ENCODE measurements around the gene GMDS. TPM values are rescaled to one million over a fixed set of nuclear protein-coding genes. Genes with fewer than 3 reads are reported as not detected.

GMDS gene
- total RNA-seq, 3 donors from 2014 or later (not counting 1 experiment from before 2014, with no cell fraction given) = 23.6 to 31.0 (median 26.4) TPM

DNA sequence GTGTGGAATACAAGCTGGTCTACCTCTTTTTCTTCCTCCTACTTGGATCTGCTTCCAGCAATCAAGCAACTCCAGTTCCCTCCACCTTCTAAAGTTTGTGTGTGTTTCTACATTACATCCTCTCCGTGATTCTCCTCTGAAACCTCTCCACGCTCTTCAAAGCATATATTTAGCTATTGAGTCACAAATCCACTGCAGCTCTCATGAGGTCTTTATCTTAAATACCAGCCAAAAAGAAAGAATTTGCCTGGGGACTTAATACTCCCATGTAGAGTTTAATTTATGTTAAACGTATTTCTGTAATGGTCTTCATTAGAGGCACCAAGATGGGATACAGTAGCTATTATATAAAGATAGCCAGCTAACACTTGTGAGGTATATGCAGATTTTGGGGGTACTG lies 557.0 kb downstream of the GMDS start:
- DNase-seq (no peak), ATAC-seq (no peak)
- H3K36me3 Mint-ChIP-seq = no peaks in the 10 kb centered on the region
- Histone ChIP-seq H3K36me3 (ENCODE audit: control insufficient read depth, insufficient read depth, low read length) (no peaks in the 10 kb centered on the region), H3K27me3 (ENCODE audit: control insufficient read depth, insufficient read depth, low read length) (no peaks in the 10 kb centered on the region), H3K4me3 (ENCODE audit: low read length) (no peak overlapping the region), H3K9me3 (ENCODE audit: control insufficient read depth, insufficient read depth, low read length) (no peaks in the 10 kb centered on the region), H3K4me1 (ENCODE audit: control insufficient read depth, insufficient read depth, low read length) (no peaks in the 10 kb centered on the region), H3K27ac (ENCODE audit: low read length) (no peak overlapping the region)
- H3K27me3 Mint-ChIP-seq (ENCODE audit: low read depth in 2 of 2) = no peaks in the 10 kb centered on the region
- H3K4me3 Mint-ChIP-seq = no peak overlapping the region
- H3K9me3 Mint-ChIP-seq = no peaks in the 10 kb centered on the region
- 100% methylated on average over 2 of the region's 3 CpGs for WGBS (ENCODE audit: insufficient coverage)
- intact Hi-C loops (cut with micrococcal nuclease) = no loop called here
- H3K27ac Mint-ChIP-seq = no peak overlapping the region
- TF ChIP-seq, protein P1, sequence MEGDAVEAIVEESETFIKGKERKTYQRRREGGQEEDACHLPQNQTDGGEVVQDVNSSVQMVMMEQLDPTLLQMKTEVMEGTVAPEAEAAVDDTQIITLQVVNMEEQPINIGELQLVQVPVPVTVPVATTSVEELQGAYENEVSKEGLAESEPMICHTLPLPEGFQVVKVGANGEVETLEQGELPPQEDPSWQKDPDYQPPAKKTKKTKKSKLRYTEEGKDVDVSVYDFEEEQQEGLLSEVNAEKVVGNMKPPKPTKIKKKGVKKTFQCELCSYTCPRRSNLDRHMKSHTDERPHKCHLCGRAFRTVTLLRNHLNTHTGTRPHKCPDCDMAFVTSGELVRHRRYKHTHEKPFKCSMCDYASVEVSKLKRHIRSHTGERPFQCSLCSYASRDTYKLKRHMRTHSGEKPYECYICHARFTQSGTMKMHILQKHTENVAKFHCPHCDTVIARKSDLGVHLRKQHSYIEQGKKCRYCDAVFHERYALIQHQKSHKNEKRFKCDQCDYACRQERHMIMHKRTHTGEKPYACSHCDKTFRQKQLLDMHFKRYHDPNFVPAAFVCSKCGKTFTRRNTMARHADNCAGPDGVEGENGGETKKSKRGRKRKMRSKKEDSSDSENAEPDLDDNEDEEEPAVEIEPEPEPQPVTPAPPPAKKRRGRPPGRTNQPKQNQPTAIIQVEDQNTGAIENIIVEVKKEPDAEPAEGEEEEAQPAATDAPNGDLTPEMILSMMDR (IDR thresholded peaks at IDR 0.05) = no peak
- no peaks in the 10 kb centered on the region for H3K4me1 Mint-ChIP-seq

DNA sequence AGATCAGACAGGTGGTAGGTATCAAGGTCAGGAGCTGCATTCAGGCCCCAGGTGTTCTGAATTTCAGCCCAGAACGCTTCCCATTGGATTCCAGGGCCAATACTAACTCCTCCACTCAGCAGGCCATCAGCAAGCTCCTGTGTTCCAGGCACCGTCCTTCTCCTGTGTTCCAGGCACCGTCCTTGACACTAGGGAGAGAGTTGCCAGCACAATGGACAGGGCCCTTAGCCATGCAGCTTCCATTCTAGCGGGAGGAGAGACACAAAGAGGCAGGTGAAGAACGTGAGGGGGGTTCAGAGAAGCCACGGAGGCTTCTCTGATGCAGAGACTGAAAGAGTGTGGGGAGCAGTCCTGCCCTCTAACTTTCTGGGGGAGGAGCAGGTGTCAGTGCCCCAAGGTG lies 558.0 kb downstream of the GMDS start:
- no peaks in the 10 kb centered on the region for H3K4me1 ChIP-seq (ENCODE audit: control insufficient read depth, insufficient read depth, low read length)
- DNase-seq = no peak
- 87% methylated on average over 6 of the region's 6 CpGs for WGBS (ENCODE audit: insufficient coverage)
- Mint-ChIP-seq H3K27ac (no peak overlapping the region), H3K4me3 (no peak overlapping the region), H3K36me3 (no peaks in the 10 kb centered on the region), H3K4me1 (no peaks in the 10 kb centered on the region), H3K9me3 (no peaks in the 10 kb centered on the region), H3K27me3 (ENCODE audit: low read depth in 2 of 2) (no peaks in the 10 kb centered on the region)
- H3K36me3 ChIP-seq (ENCODE audit: control insufficient read depth, insufficient read depth, low read length) = no peaks in the 10 kb centered on the region
- no peaks in the 10 kb centered on the region for H3K9me3 ChIP-seq (ENCODE audit: control insufficient read depth, insufficient read depth, low read length)
- no peaks in the 10 kb centered on the region for H3K27me3 ChIP-seq (ENCODE audit: control insufficient read depth, insufficient read depth, low read length)
- no peak for ATAC-seq
- intact Hi-C loops (cut with micrococcal nuclease) = no loop called here
- no peak overlapping the region for H3K27ac ChIP-seq (ENCODE audit: low read length)
- H3K4me3 ChIP-seq (ENCODE audit: low read length) = no peak overlapping the region
- TF ChIP-seq, protein P1 (IDR thresholded peaks at IDR 0.05) = no peak

DNA sequence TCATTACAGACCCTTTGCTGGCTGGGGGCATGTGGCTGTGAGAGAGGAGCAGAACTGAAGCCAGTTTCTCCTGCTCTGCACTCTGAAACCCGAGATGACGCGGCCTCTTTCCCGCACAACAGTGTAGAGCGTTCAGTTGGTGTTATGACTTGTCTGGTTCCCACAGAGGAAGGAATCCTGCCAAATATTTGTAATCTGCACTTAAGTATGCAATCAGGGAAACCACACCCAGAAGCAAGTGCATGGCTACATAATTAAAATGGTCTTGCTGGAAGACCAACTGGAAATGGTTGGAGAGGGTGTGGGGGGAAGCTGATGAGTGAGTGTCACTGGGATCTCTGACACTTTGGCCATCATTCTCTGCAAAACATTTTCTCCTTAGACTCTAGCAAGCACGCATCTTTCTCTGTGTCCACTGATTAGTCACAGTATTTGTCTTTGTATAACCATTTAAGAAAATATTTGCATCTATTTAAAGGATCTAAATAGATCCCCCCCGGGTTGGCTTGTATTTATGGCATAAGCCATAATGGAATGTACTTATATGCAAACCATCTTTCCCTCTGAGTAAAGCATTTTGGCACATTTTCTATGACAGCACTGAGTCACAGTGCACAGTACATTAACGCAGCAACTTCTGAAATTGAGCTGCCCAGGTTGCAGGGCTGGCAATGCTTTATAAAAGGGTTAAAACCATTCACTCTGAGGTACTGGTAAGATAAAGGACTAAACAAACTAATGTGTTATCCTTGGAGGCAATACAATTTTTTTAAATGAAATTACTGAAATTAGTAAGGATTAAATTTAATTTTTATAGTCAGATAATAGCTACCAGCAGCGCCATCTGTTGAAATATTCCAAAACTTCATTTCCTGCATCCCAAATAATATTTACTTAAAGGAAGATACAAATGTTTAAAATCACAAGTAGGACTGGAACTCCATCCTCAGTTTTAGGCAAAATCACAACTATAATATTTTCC lies 559.0 kb downstream of the GMDS start:
- H3K4me1 Mint-ChIP-seq = no peaks in the 10 kb centered on the region

More for the DNA sequence above, 559.0 kb downstream of the GMDS start:
- H3K36me3 Mint-ChIP-seq = no peaks in the 10 kb centered on the region
- Histone ChIP-seq H3K36me3 (ENCODE audit: control insufficient read depth, insufficient read depth, low read length) (no peaks in the 10 kb centered on the region), H3K9me3 (ENCODE audit: control insufficient read depth, insufficient read depth, low read length) (no peaks in the 10 kb centered on the region), H3K4me3 (ENCODE audit: low read length) (no peak overlapping the region), H3K27ac (ENCODE audit: low read length) (no peak overlapping the region), H3K4me1 (ENCODE audit: control insufficient read depth, insufficient read depth, low read length) (no peaks in the 10 kb centered on the region), H3K27me3 (ENCODE audit: control insufficient read depth, insufficient read depth, low read length) (no peaks in the 10 kb centered on the region)
- no peak for ATAC-seq
- TF ChIP-seq, protein P1 (IDR thresholded peaks at IDR 0.05) = no peak
- no peak for DNase-seq
- 93% methylated on average over 8 of the region's 9 CpGs for WGBS (ENCODE audit: insufficient coverage)
- H3K9me3 Mint-ChIP-seq = no peaks in the 10 kb centered on the region
- H3K27ac Mint-ChIP-seq = no peak overlapping the region
- no peak overlapping the region for H3K4me3 Mint-ChIP-seq
- intact Hi-C loops (cut with micrococcal nuclease) = no loop called here
- no peaks in the 10 kb centered on the region for H3K27me3 Mint-ChIP-seq (ENCODE audit: low read depth in 2 of 2)
